HT1080 (cell line): Measurements from ENCODE around the gene CAP1. TPM values are rescaled to one million over a fixed set of nuclear protein-coding genes. Genes with fewer than 3 reads are reported as not detected.
"Not testable (repeated sequence)": the region's sequence is repeated elsewhere in the genome, so short reads cannot be mapped to it uniquely, and the experiment has no call there.

ENCODE experiments used
- DNase-seq: peaks from one replicate; pipeline ENCODE4 v3.0.0-alpha.2; 2015; ENCODE audit warnings: low read depth
- total RNA-seq: library from RNA; depleted of rRNA; stranded (reverse); fragments of >200 nt; shearing (Covaris generic); gene quantifications from 2 replicates; pipeline ENCODE4 v1.2.3, GENCODE V29; 2014

The CAP1 gene
- total RNA-seq, 1 experiment from 2014 or later: 558 TPM

GRCh38 chr1:40030528-40031135, 9.9 kb upstream of the CAP1 start:
- DNase-seq: peak; percentile 64

- peak; percentile 49 for DNase-seq
Measured at GRCh38 chr1:40032240-40032891, 8.2 kb upstream of the CAP1 start.

GRCh38 chr1:40034869-40035268, 5.7 kb upstream of the CAP1 start:
- DNase-seq: no peak

- peak; percentile 68 for DNase-seq
Measured at GRCh38 chr1:40036574-40036973, 4.0 kb upstream of the CAP1 start.

- not testable (repeated sequence) for DNase-seq
Measured at GRCh38 chr1:40037254-40037653, 3.3 kb upstream of the CAP1 start.

- no peak for DNase-seq
Measured at GRCh38 chr1:40038697-40039096, 1.8 kb upstream of the CAP1 start.

GRCh38 chr1:40039245-40039756, 1.2 kb upstream of the CAP1 start:
- no peak for DNase-seq

- peak; percentile 94 for DNase-seq
Measured at GRCh38 chr1:40039757-40040510, 595 bp upstream of the CAP1 start.

GRCh38 chr1:40041466-40041838, 923 bp downstream of the CAP1 start:
- no peak for DNase-seq

GRCh38 chr1:40042341-40042740, 1.8 kb downstream of the CAP1 start:
- DNase-seq: peak; percentile 63

- no peak for DNase-seq
Measured at GRCh38 chr1:40044110-40044509, 3.6 kb downstream of the CAP1 start.

GRCh38 chr1:40045182-40045581, 4.7 kb downstream of the CAP1 start:
- DNase-seq: no peak

- no peak for DNase-seq
Measured at GRCh38 chr1:40045766-40046165, 5.2 kb downstream of the CAP1 start.

- no peak for DNase-seq
Measured at GRCh38 chr1:40047276-40047675, 6.7 kb downstream of the CAP1 start.

GRCh38 chr1:40047769-40048168, 7.2 kb downstream of the CAP1 start:
- DNase-seq: no peak

- no peak for DNase-seq
Measured at GRCh38 chr1:40049725-40050124, 9.2 kb downstream of the CAP1 start.

GRCh38 chr1:40050863-40051262, 10.3 kb downstream of the CAP1 start:
- no peak for DNase-seq

GRCh38 chr1:40053138-40053887, 12.8 kb downstream of the CAP1 start:
- DNase-seq: no peak

GRCh38 chr1:40056519-40057309, 16.2 kb downstream of the CAP1 start:
- DNase-seq: no peak

GRCh38 chr1:40057310-40058030, 16.9 kb downstream of the CAP1 start:
- DNase-seq: no peak
